OCI-LY3 (cell line): ENCODE results near the gene CNTLN.

Experiments used
- CTCF ChIP-seq: fragments of 200-600, 300-600 bp; sonication (generic); IDR thresholded peaks from 2 replicates; pipeline ENCODE4 v1.5.1; 2014; ENCODE audit warnings: antibody characterized with exemption, low read length, low read depth
- EZH2phosphoT487 ChIP-seq: fragments of 200-600 bp; shearing (Covaris generic); IDR thresholded peaks from 2 replicates; pipeline ENCODE4 v1.6.1; 2018; ENCODE audit warnings: antibody characterized with exemption, mixed run types, low read depth

GRCh38 chr9:17236147-17236546, 101.3 kb downstream of the CNTLN start:
- TF ChIP-seq CTCF (no peak), EZH2phosphoT487 (no peak)
